OCI-LY7 (cell line): ENCODE measurements around the gene FLNC. TPM values are rescaled to one million over a fixed set of nuclear protein-coding genes. Genes with fewer than 3 reads are reported as not detected.

Experiments
- BruUV-seq: library from RNA; stranded (reverse); fragments of 400-500 nt; replicated peaks from 2 replicates; lab custom pipeline; 2021; lab: Mats Ljungman, UMichigan
- CTCF ChIA-PET: fragments of 300-600 bp; sonication (Branson Sonifier 250); formaldehyde crosslinking; loops from one replicate; lab custom pipeline; 2022; ENCODE audit warnings: antibody characterized with exemption; ENCODE audit not compliant: unreplicated experiment; lab: Charles Lee
- POLR2A ChIA-PET: fragments of 300-600 bp; sonication (Branson Sonifier 250); formaldehyde crosslinking; loops from one replicate; lab custom pipeline; 2022; ENCODE audit warnings: antibody characterized with exemption; lab: Charles Lee
- DNase-seq: peaks from one replicate; pipeline ENCODE4 v3.0.0-alpha.2; 2015; ENCODE audit warnings: low spot score
- H2AFZ ChIP-seq: fragments of 200-600 bp; sonication (generic), shearing (Covaris generic); 2 replicates; pipeline ENCODE4 v1.6.1; 2014; ENCODE audit warnings: mild to moderate bottlenecking, antibody characterized with exemption, low read length, moderate library complexity
- H3K27ac ChIP-seq: fragments of 200-600 bp; sonication (generic); 2 replicates; pipeline ENCODE4 v1.5.1; 2014; ENCODE audit warnings: mixed run types, low read depth, mild to moderate bottlenecking, moderate library complexity, low read length, inconsistent platforms; ENCODE audit not compliant: poor library complexity, severe bottlenecking
- H3K36me3 ChIP-seq: fragments of 200-600 bp; sonication (generic); 2 replicates; pipeline ENCODE4 v1.6.1; 2014; ENCODE audit warnings: mild to moderate bottlenecking, antibody characterized with exemption, low read length, moderate library complexity, mixed read lengths; ENCODE audit not compliant: insufficient read depth
- H3K4me1 ChIP-seq: fragments of 200-600 bp; sonication (generic); 2 replicates; pipeline ENCODE4 v1.5.1; 2014; ENCODE audit warnings: mild to moderate bottlenecking, low read length; ENCODE audit not compliant: insufficient read depth, poor library complexity, severe bottlenecking
- H3K4me2 ChIP-seq: fragments of 200-600 bp; sonication (generic); 2 replicates; pipeline ENCODE4 v1.6.1; 2014; ENCODE audit warnings: mild to moderate bottlenecking, low read length
- H3K4me3 ChIP-seq: fragments of 200-600 bp; sonication (generic); 2 replicates; pipeline ENCODE4 v1.5.1; 2014; ENCODE audit warnings: mild to moderate bottlenecking, low read depth, low read length; ENCODE audit not compliant: poor library complexity, severe bottlenecking
- H3K79me2 ChIP-seq: fragments of 200-600 bp; sonication (generic); 2 replicates; pipeline ENCODE4 v1.6.1; 2016; ENCODE audit warnings: low read depth, mild to moderate bottlenecking, low read length, moderate library complexity, mixed read lengths; ENCODE audit not compliant: insufficient read depth
- H3K9me2 ChIP-seq: fragments of 200-600 bp; sonication (generic); 2 replicates; pipeline ENCODE4 v1.6.1; 2016; ENCODE audit warnings: mild to moderate bottlenecking, low read length, mixed read lengths; ENCODE audit not compliant: insufficient read depth
- H3K9me3 ChIP-seq: fragments of 200-600 bp; sonication (generic); 2 replicates; pipeline ENCODE4 v1.6.1; 2014; ENCODE audit warnings: mild to moderate bottlenecking, mixed run types, low read length, mixed read lengths
- H4K20me1 ChIP-seq: fragments of 200-600 bp; sonication (generic); 2 replicates; pipeline ENCODE4 v1.6.1; 2014; ENCODE audit warnings: mild to moderate bottlenecking, antibody characterized with exemption, low read length, moderate library complexity, mixed read lengths; ENCODE audit not compliant: insufficient read depth
- CTCF ChIP-seq: fragments of 200-600 bp; sonication (generic); conservative IDR thresholded peaks from 2 replicates; pipeline ENCODE4 v1.5.1; 2014; ENCODE audit warnings: mild to moderate bottlenecking, antibody characterized with exemption, low read length, moderate library complexity, mixed read lengths
- EZH2phosphoT487 ChIP-seq: fragments of 200-600 bp; sonication (generic); IDR thresholded peaks from 2 replicates; pipeline ENCODE4 v1.6.1; 2018; ENCODE audit warnings: low read depth, borderline replicate concordance, mild to moderate bottlenecking, mixed run types, antibody characterized with exemption, low read length, moderate library complexity, mixed read lengths
- intact Hi-C: fragments of 100-400 bp; cut with micrococcal nuclease; formaldehyde crosslinking; loops from one replicate; pipeline ENCODE4 v1.10.0; 2022; ENCODE audit not compliant: unreplicated experiment
- total RNA-seq, 2 experiments: library from RNA; depleted of rRNA in 1 of 2; stranded (reverse); fragments of >200 nt in 1 of 2; shearing (Covaris generic) in 1 of 2; gene quantifications; 2 replicates each; pipeline ENCODE4 v1.2.3, GENCODE V29; 2014 to 2022

FLNC gene
- total RNA-seq, 2 experiments from 2014 or later, result 0.03 to 0.06 TPM

GRCh38 chr7:128879939-128880746, 49.9 kb downstream of the FLNC start:
- TF ChIP-seq CTCF, result no peak
- no peak for TF ChIP-seq EZH2phosphoT487
- no peaks in the 10 kb centered on the region for H3K79me2 ChIP-seq
- BruUV-seq, result no TSS peak
- no peak overlapping the region for H2AFZ ChIP-seq
- ChIA-PET CTCF (no interaction called here), POLR2A (interaction anchor here (0.7 to 0.9 kb wide), 2 partner anchors 9 to 252 kb away, joined by 3 to 5 read pairs; no protein-coding TSS in a partner anchor)
- H3K27ac ChIP-seq, result no peak overlapping the region
- H4K20me1 ChIP-seq, result no peaks in the 10 kb centered on the region
- no peak overlapping the region for H3K4me2 ChIP-seq
- no peaks in the 10 kb centered on the region for H3K36me3 ChIP-seq
- intact Hi-C loops, result loop anchor here (5.0 kb wide), 1 partner anchor 88 kb away; the partner anchor contains the start of gene CCDC136
- H3K4me1 ChIP-seq, result peaks cover 8% of the 10 kb centered on the region
- no peaks in the 10 kb centered on the region for H3K9me2 ChIP-seq
- H3K4me3 ChIP-seq, result no peak overlapping the region
- H3K9me3 ChIP-seq, result no peaks in the 10 kb centered on the region
- DNase-seq, result no peak

DNA sequence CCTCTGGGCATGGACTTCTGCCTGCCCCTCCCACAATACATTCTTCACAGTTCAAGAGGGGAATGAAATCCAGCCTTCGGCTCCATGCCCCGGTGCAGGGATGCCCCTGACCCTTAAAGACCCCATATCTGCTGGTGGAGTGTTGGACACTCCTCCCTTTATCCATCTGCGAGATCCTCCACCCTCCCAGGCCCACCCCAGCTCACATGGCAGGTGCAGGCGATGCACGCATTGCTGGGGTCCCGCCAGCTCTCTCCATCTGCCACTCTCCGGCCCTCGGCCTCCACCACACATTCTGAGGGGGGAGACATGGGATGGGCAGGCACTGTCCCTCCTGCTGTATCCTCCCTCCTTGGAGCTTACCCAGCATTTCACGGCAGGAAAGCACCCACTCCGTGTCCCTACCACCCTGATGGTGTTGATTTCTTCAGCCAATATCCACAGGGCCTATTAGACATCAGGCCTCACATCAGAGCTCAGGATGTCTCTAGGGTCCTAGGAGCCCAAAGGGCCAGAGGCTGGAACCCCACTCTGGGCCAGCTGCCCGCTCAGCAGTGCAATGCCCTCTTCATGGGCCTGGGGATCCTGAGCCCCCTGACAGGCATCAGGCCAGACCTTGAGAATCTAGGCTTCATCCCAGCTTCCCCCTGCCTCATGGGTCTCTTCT, 50.7 kb downstream of the FLNC start:
- Histone ChIP-seq H3K4me1 (peaks cover 8% of the 10 kb centered on the region), H3K36me3 (no peaks in the 10 kb centered on the region), H2AFZ (no peak overlapping the region), H4K20me1 (no peaks in the 10 kb centered on the region), H3K79me2 (no peaks in the 10 kb centered on the region), H3K27ac (no peak overlapping the region), H3K4me2 (no peak overlapping the region), H3K9me3 (no peaks in the 10 kb centered on the region), H3K9me2 (no peaks in the 10 kb centered on the region), H3K4me3 (no peak overlapping the region)
- intact Hi-C loops, result loop anchor here (5.0 kb wide), 1 partner anchor 89 kb away; the partner anchor contains the start of gene CCDC136
- DNase-seq, result no peak
- ChIA-PET CTCF (interaction anchor here (1.4 kb wide), 1 partner anchor 18 kb away, joined by 4 read pairs; the partner anchor contains the start of gene ATP6V1F), POLR2A (interaction anchor here (0.7 to 0.9 kb wide), 2 partner anchors 10 to 253 kb away, joined by 3 to 5 read pairs; no protein-coding TSS in a partner anchor)
- no peak for TF ChIP-seq CTCF
- no TSS peak for BruUV-seq
